K562 (cell line): ENCODE results near the gene CEP131. TPM values are rescaled to one million over a fixed set of nuclear protein-coding genes. Genes with fewer than 3 reads are reported as not detected.

Experiments used
- CGGBP1 ChIP-seq: fragments of 250-450 bp; sonication (Bioruptor Pico); IDR thresholded peaks from 2 replicates; pipeline ENCODE4 v1.9.0; 2021; ENCODE audit warnings: mild to moderate bottlenecking
- CHCHD3 ChIP-seq: fragments of 250-450 bp; sonication (Bioruptor Pico); IDR thresholded peaks from 2 replicates; pipeline ENCODE4 v2.1.2; 2022; ENCODE audit warnings: mild to moderate bottlenecking
- CXXC5 ChIP-seq: fragments of 250-450 bp; sonication (Bioruptor Pico); IDR thresholded peaks from 2 replicates; pipeline ENCODE4 v1.8.0; 2022; ENCODE audit warnings: inconsistent platforms, mild to moderate bottlenecking, moderate library complexity
- ELF2 ChIP-seq: fragments of 250-450 bp; sonication (Bioruptor Pico); IDR thresholded peaks from 2 replicates; pipeline ENCODE4 v1.5.0; 2021; ENCODE audit warnings: mild to moderate bottlenecking
- EWSR1 ChIP-seq: fragments of 450-650 bp; IDR thresholded peaks from 2 replicates; pipeline ENCODE4 v1.6.1; 2018; ENCODE audit warnings: borderline replicate concordance, mild to moderate bottlenecking, low read depth, moderate library complexity; ENCODE audit not compliant: partially characterized antibody
- FOS ChIP-seq: IDR thresholded peaks from 3 replicates; pipeline ENCODE4 v1.6.1; 2011; ENCODE audit not compliant: insufficient read length; ENCODE audit errors: extremely low read depth
- HBP1 ChIP-seq: fragments of 450-650 bp; formaldehyde crosslinking; IDR thresholded peaks from 2 replicates; pipeline ENCODE4 v1.4.0; 2022; ENCODE audit warnings: missing genetic modification characterization
- HNRNPH1 ChIP-seq: fragments of 200-400 bp; formaldehyde crosslinking; optimal IDR thresholded peaks from 2 replicates; pipeline ENCODE3; 2017; ENCODE audit warnings: low read depth, mild to moderate bottlenecking, low read length, moderate library complexity
- KDM2B ChIP-seq: fragments of 250-450 bp; sonication (Bioruptor Pico); IDR thresholded peaks from 2 replicates; pipeline ENCODE4 v1.8.0; 2021; ENCODE audit warnings: mild to moderate bottlenecking, moderate library complexity
- SMARCA5 ChIP-seq: fragments of 450-650 bp; IDR thresholded peaks from 2 replicates; pipeline ENCODE4 v1.6.1; 2016
- SPI1 ChIP-seq: IDR thresholded peaks from 2 replicates; pipeline ENCODE4 v1.6.1; 2011; ENCODE audit warnings: low read depth, low read length, control low read depth, borderline replicate concordance
- TAF1 ChIP-seq: IDR thresholded peaks from 2 replicates; pipeline ENCODE4 v1.6.1; 2011; ENCODE audit warnings: mild to moderate bottlenecking, low read length, moderate library complexity; ENCODE audit not compliant: insufficient read depth, control insufficient read depth, severe bottlenecking; ENCODE audit errors: extremely low read depth
- TFE3 ChIP-seq: fragments of 450-650 bp; formaldehyde crosslinking; IDR thresholded peaks from 2 replicates; pipeline ENCODE4 v1.4.0; 2020; ENCODE audit warnings: mild to moderate bottlenecking, mixed read lengths
- ZBTB17 ChIP-seq: fragments of 450-650 bp; formaldehyde crosslinking; IDR thresholded peaks from 2 replicates; pipeline ENCODE4 v1.4.0; 2020; ENCODE audit warnings: mild to moderate bottlenecking
- ZBTB2 ChIP-seq: fragments of 450-650 bp; IDR thresholded peaks from 2 replicates; pipeline ENCODE4 v1.6.1; 2016; ENCODE audit warnings: antibody characterized with exemption
- ZFP1 ChIP-seq: fragments of 450-650 bp; formaldehyde crosslinking; IDR thresholded peaks from 2 replicates; pipeline ENCODE4 v1.4.0; 2020; ENCODE audit warnings: mild to moderate bottlenecking, mixed read lengths
- ZNF165 ChIP-seq: fragments of 250-450 bp; sonication (Bioruptor Pico); IDR thresholded peaks from 2 replicates; pipeline ENCODE4 v1.4.0; 2020; ENCODE audit warnings: borderline replicate concordance
- ZNF551 ChIP-seq: fragments of 250-450 bp; sonication (Bioruptor Pico); IDR thresholded peaks from 2 replicates; pipeline ENCODE4 v1.5.0; 2021; ENCODE audit warnings: mild to moderate bottlenecking, moderate library complexity
- ZNF561 ChIP-seq: fragments of 450-650 bp; formaldehyde crosslinking; conservative IDR thresholded peaks from 2 replicates; pipeline ENCODE4 v1.4.0; 2020; ENCODE audit warnings: mild to moderate bottlenecking, moderate library complexity
- ZNF57 ChIP-seq: fragments of 450-650 bp; formaldehyde crosslinking; IDR thresholded peaks from 2 replicates; pipeline ENCODE4 v1.4.0; 2020; ENCODE audit warnings: mild to moderate bottlenecking, moderate library complexity
- ZNF639 ChIP-seq, 2 experiments: fragments of 200-800 bp in 1 of 2; sonication (Bioruptor generic) in 1 of 2; sonication (generic) in 1 of 2; formaldehyde crosslinking in 1 of 2; IDR thresholded peaks in 1 of 2; conservative IDR thresholded peaks in 1 of 2; 2 replicates each; pipeline versions ENCODE4 v1.5.0 to v1.6.1; 2016 to 2020; ENCODE audit warnings: missing compliant biosample characterization in 1 of 2, missing genetic modification characterization in 1 of 2, missing genetic modification reagents in 1 of 2
- ZNF77 ChIP-seq: fragments of 250-450 bp; sonication (Bioruptor Pico); IDR thresholded peaks from 2 replicates; pipeline ENCODE4 v1.5.0; 2020
- polyA plus RNA-seq, 8 experiments: library from polyadenylated mRNA; depleted of rRNA in 4 of 8; stranded (reverse) in 5 of 8; unstranded in 3 of 8; fragments of >200 nt; fragmentation: Nextera tagmentation in 2 of 8; fragmentation: Illumina TruSeq in 1 of 8; extraction: Ambion mirVana in 2 of 8; extraction: Trizol in 1 of 8; gene quantifications; 2 replicates each; pipeline versions ENCODE4 v1.2.1 to v1.2.3, GENCODE V29; 2011 to 2014; ENCODE audit warnings: inconsistent platforms in 1 of 8, missing spikeins in 1 of 8
- total RNA-seq, 7 experiments: library from RNA; depleted of rRNA in 6 of 7; stranded (reverse); fragments of >200 nt in 6 of 7; fragmentation: Illumina TruSeq in 2 of 7; extraction: Trizol in 2 of 7; gene quantifications; 2 replicates each; pipeline versions ENCODE4 v1.2.1 to v1.2.3, GENCODE V29; 2011 to 2021; ENCODE audit warnings: low replicate concordance in 1 of 7

Gene CEP131
- total and polyA plus RNA-seq, 9 of the 15 experiments (the other 6 are each of a cell fraction or from before 2014, with no cell fraction given): 0.24 to 21.2 (median 2.3) TPM

GRCh38 chr17:81153340-81153803 is 69.4 kb downstream of the CEP131 start (continued):
- TF ChIP-seq HNRNPH1 (no peak), ZNF639 (CRISPR knock-in tag; conservative IDR thresholded peaks at IDR 0.05 in 1 of 2, IDR thresholded peaks at IDR 0.05 in 1 of 2) (no peak), FOS (no peak), ELF2 (CRISPR knock-in tag) (no peak), ZNF551 (no peak), SPI1 (peak; percentile 39; the same call in 1 of the 2 replicates), CHCHD3 (CRISPR knock-in tag) (no peak), ZBTB2 (no peak), ZNF165 (CRISPR knock-in tag) (no peak), TFE3 (CRISPR knock-in tag) (no peak), SMARCA5 (no peak), ZBTB17 (CRISPR knock-in tag) (no peak), TAF1 (no peak), KDM2B (CRISPR knock-in tag) (no peak), ZNF77 (CRISPR knock-in tag) (no peak), HBP1 (CRISPR knock-in tag) (no peak), ZFP1 (CRISPR knock-in tag) (no peak), ZNF561 (CRISPR knock-in tag) (no peak), ZNF57 (CRISPR knock-in tag) (no peak), CXXC5 (CRISPR knock-in tag) (peak; percentile 67), EWSR1 (no peak), CGGBP1 (CRISPR knock-in tag) (no peak)
